Testis (tissue), 2 donors: ENCODE results near the gene CDH11.

ENCODE experiments used
- POLR2A ChIP-seq: fragments of 450-650 bp; IDR thresholded peaks from one replicate; pipeline ENCODE4 v1.6.1; 2017; ENCODE audit warnings: antibody characterized with exemption, mild to moderate bottlenecking, moderate library complexity
- TF ChIP-seq, protein P1 (sequence below), 3 experiments: fragments of 450-650 bp in 2 of 3; fragments of 200-600 bp in 1 of 3; sonication (generic) in 1 of 3; IDR thresholded peaks; one replicate each; pipeline ENCODE4 v1.5.1; 2016 to 2019; ENCODE audit warnings: antibody characterized with exemption in 3 of 3, mild to moderate bottlenecking in 2 of 3, moderate library complexity in 1 of 3

DNA sequence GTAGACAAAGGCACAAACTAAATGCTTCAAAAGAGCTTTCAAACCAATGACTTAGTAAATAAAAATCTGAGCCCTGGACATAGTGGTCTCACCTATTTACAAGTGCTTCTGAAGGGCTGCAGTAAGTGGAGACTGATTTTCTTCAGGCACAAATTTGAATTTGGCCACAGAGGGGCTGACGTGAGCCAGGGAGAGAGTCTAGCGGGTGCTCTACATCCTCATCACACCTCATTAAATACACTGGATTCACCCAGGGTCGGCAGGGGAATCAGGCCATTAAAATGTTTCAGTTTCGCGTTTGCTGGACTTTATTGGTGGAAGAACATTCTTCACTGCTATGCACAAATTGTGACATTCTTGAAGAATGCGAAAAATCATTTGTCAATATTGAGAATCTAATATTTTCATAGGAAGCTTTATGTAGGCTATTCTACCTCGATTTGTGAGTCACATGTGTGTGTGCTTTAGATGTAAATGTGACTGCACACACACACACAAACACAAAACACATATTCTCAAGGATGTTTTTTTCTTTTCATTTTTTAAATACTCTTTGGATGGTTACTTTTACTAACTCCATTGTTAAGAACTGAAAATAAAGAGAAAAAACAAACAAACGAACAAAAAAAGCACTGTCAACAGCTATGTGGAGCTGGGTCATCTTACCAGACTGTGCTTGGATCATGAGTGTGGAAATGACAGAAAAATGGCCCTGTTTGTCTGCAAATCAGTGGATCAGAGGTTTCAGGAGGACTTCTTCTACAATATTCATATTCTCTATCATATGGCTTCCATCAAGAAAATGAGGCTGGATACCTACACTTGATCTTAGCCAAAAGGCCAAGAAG lies 58.9 kb downstream of the CDH11 start:
- TF ChIP-seq, protein P1, sequence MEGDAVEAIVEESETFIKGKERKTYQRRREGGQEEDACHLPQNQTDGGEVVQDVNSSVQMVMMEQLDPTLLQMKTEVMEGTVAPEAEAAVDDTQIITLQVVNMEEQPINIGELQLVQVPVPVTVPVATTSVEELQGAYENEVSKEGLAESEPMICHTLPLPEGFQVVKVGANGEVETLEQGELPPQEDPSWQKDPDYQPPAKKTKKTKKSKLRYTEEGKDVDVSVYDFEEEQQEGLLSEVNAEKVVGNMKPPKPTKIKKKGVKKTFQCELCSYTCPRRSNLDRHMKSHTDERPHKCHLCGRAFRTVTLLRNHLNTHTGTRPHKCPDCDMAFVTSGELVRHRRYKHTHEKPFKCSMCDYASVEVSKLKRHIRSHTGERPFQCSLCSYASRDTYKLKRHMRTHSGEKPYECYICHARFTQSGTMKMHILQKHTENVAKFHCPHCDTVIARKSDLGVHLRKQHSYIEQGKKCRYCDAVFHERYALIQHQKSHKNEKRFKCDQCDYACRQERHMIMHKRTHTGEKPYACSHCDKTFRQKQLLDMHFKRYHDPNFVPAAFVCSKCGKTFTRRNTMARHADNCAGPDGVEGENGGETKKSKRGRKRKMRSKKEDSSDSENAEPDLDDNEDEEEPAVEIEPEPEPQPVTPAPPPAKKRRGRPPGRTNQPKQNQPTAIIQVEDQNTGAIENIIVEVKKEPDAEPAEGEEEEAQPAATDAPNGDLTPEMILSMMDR (IDR thresholded peaks at IDR 0.05), result no peak
- TF ChIP-seq POLR2A, result no peak
